GM23338 (cell line): ENCODE data around the gene TSHZ2. TPM values are rescaled to one million over a fixed set of nuclear protein-coding genes. Genes with fewer than 3 reads are reported as not detected.
A peak's percentile ranks its signal among the peaks of the same experiment; 100 is the strongest.

ENCODE experiments used
- ATAC-seq: fragments of 200-7000 bp; cut with Tn5 transposase; 3 replicates; pipeline ENCODE4 v1.9.1; 2020
- DNase-seq: peaks from one replicate; pipeline ENCODE4 v3.0.0-alpha.2; 2015; ENCODE audit warnings: low spot score
- H2AFZ ChIP-seq: fragments of 200-600 bp; sonication (generic); 2 replicates; pipeline ENCODE4 v1.8.0; 2016; ENCODE audit warnings: antibody characterized with exemption, mild to moderate bottlenecking, moderate library complexity
- H3F3A ChIP-seq: fragments of 200-600 bp; sonication (generic); replicated peaks from 2 replicates; pipeline ENCODE4 v1.8.0; 2017; ENCODE audit warnings: antibody characterized with exemption, mixed run types, low read depth
- H3K27ac ChIP-seq: fragments of 200-600 bp; sonication (generic); 2 replicates; pipeline ENCODE4 v1.6.1; 2016; ENCODE audit warnings: low read depth
- H3K27me3 ChIP-seq: fragments of 200-600 bp; sonication (generic); 2 replicates; pipeline ENCODE4 v1.8.0; 2016; ENCODE audit warnings: mild to moderate bottlenecking, mixed run types, moderate library complexity; ENCODE audit not compliant: insufficient read depth
- H3K36me3 ChIP-seq: fragments of 200-600 bp; sonication (generic); 2 replicates; pipeline ENCODE4 v1.8.0; 2016; ENCODE audit warnings: mild to moderate bottlenecking; ENCODE audit not compliant: insufficient read depth
- H3K4me1 ChIP-seq: fragments of 200-600 bp; sonication (generic); 2 replicates; pipeline ENCODE4 v1.8.0; 2016; ENCODE audit warnings: mild to moderate bottlenecking, moderate library complexity; ENCODE audit not compliant: insufficient read depth
- H3K4me2 ChIP-seq: fragments of 200-600 bp; sonication (generic); 2 replicates; pipeline ENCODE4 v1.7.1; 2017; ENCODE audit warnings: mixed run types
- H3K4me3 ChIP-seq: fragments of 200-600 bp; sonication (generic); 2 replicates; pipeline ENCODE4 v1.6.1; 2016; ENCODE audit warnings: mixed run types
- H3K79me2 ChIP-seq: fragments of 200-600 bp; sonication (generic); replicated peaks from 2 replicates; pipeline ENCODE4 v1.8.0; 2017; ENCODE audit warnings: mild to moderate bottlenecking; ENCODE audit not compliant: insufficient read depth
- H3K9me2 ChIP-seq: fragments of 200-600 bp; sonication (generic); 2 replicates; pipeline ENCODE4 v1.8.0; 2017; ENCODE audit not compliant: insufficient read depth
- H4K20me1 ChIP-seq: fragments of 200-600 bp; sonication (generic); replicated peaks from 2 replicates; pipeline ENCODE4 v1.8.0; 2017; ENCODE audit warnings: mild to moderate bottlenecking; ENCODE audit not compliant: insufficient read depth
- H3K27ac Mint-ChIP-seq: 2 replicates; pipeline ENCODE4 v1.8.0; 2020; ENCODE audit warnings: inconsistent platforms, mild to moderate bottlenecking, moderate library complexity, mixed read lengths
- H3K27me3 Mint-ChIP-seq: 3 replicates; pipeline ENCODE4 v1.8.0; 2022; ENCODE audit warnings: low read depth, mild to moderate bottlenecking, moderate library complexity, mixed read lengths, inconsistent platforms; ENCODE audit not compliant: insufficient read depth, poor library complexity
- H3K36me3 Mint-ChIP-seq: 3 replicates; pipeline ENCODE4 v1.8.0; 2021; ENCODE audit warnings: low read depth, mild to moderate bottlenecking, inconsistent platforms, moderate library complexity, mixed read lengths
- H3K4me1 Mint-ChIP-seq: 3 replicates; pipeline ENCODE4 v1.8.0; 2020; ENCODE audit warnings: mild to moderate bottlenecking, inconsistent platforms, mixed read lengths
- H3K4me3 Mint-ChIP-seq: 3 replicates; pipeline ENCODE4 v1.8.0; 2021; ENCODE audit warnings: moderate library complexity, mild to moderate bottlenecking, inconsistent platforms, mixed read lengths
- H3K9me3 Mint-ChIP-seq: 3 replicates; pipeline ENCODE4 v1.8.0; 2020; ENCODE audit warnings: moderate library complexity, mild to moderate bottlenecking, inconsistent platforms, mixed read lengths
- CREB1 ChIP-seq: fragments of 250-450 bp; sonication (Bioruptor Pico); IDR thresholded peaks from 2 replicates; pipeline ENCODE4 v1.5.0; 2020; ENCODE audit warnings: low read depth, mild to moderate bottlenecking, moderate library complexity
- CTCF ChIP-seq, 2 experiments: fragments of 200-600 bp in 1 of 2; sonication (generic) in 1 of 2; conservative IDR thresholded peaks; 2 replicates each; pipeline versions ENCODE4 v1.5.1 to v1.6.1; 2016 to 2017; ENCODE audit warnings: antibody characterized with exemption in 2 of 2, low read depth in 2 of 2, mild to moderate bottlenecking in 2 of 2, moderate library complexity in 1 of 2
- ETS1 ChIP-seq: IDR thresholded peaks from 2 replicates; pipeline ENCODE4 v1.6.1; 2016; ENCODE audit warnings: antibody characterized with exemption
- EZH2 ChIP-seq: fragments of 200-600 bp; sonication (generic); IDR thresholded peaks from one replicate; pipeline ENCODE4 v1.8.0; 2017; ENCODE audit warnings: antibody characterized with exemption, mild to moderate bottlenecking, low read depth; ENCODE audit not compliant: unreplicated experiment
- EZH2phosphoT487 ChIP-seq: fragments of 200-600 bp; sonication (generic); IDR thresholded peaks from one replicate; pipeline ENCODE4 v1.8.1; 2018; ENCODE audit warnings: antibody characterized with exemption; ENCODE audit not compliant: unreplicated experiment
- JUNB ChIP-seq: IDR thresholded peaks from one replicate; pipeline ENCODE4 v1.6.1; 2016; ENCODE audit warnings: antibody characterized with exemption; ENCODE audit not compliant: unreplicated experiment
- NANOG ChIP-seq: IDR thresholded peaks from 2 replicates; pipeline ENCODE4 v1.6.1; 2016; ENCODE audit warnings: antibody characterized with exemption, borderline replicate concordance
- POLR2AphosphoS5 ChIP-seq: IDR thresholded peaks from 2 replicates; pipeline ENCODE4 v1.6.1; 2016; ENCODE audit warnings: antibody characterized with exemption, low read depth
- STAT1 ChIP-seq: IDR thresholded peaks from one replicate; pipeline ENCODE4 v1.6.1; 2016; ENCODE audit warnings: antibody characterized with exemption; ENCODE audit not compliant: unreplicated experiment
- ZNF114 ChIP-seq: fragments of 250-450 bp; sonication (Bioruptor Pico); IDR thresholded peaks from 2 replicates; pipeline ENCODE4 v1.5.0; 2020; ENCODE audit warnings: mild to moderate bottlenecking, moderate library complexity
- ZNF331 ChIP-seq: fragments of 250-450 bp; sonication (Bioruptor Pico); IDR thresholded peaks from 2 replicates; pipeline ENCODE4 v1.5.0; 2020; ENCODE audit warnings: low read depth, mild to moderate bottlenecking, moderate library complexity
- polyA plus RNA-seq: library from polyadenylated mRNA; unstranded; fragments of >200 nt; fragmentation: Nextera tagmentation; extraction: Ambion mirVana; gene quantifications from 2 replicates; pipeline ENCODE4 v1.2.1, GENCODE V29; 2016
- total RNA-seq: library from RNA; depleted of rRNA; stranded (reverse); fragments of >200 nt; shearing (Covaris generic); gene quantifications from 2 replicates; pipeline ENCODE4 v1.2.3, GENCODE V29; 2014
- TF ChIP-seq, protein P1 (sequence below): IDR thresholded peaks from one replicate; pipeline ENCODE4 v1.6.1; 2018; ENCODE audit warnings: antibody characterized with exemption; ENCODE audit not compliant: unreplicated experiment

Gene TSHZ2
- total and polyA plus RNA-seq, 2 experiments from 2014 or later = 0.49 to 1.3 TPM

GRCh38 chr20:53312957-53313356 lies 340.8 kb downstream of the TSHZ2 start (continued):
- TF ChIP-seq, protein P1, sequence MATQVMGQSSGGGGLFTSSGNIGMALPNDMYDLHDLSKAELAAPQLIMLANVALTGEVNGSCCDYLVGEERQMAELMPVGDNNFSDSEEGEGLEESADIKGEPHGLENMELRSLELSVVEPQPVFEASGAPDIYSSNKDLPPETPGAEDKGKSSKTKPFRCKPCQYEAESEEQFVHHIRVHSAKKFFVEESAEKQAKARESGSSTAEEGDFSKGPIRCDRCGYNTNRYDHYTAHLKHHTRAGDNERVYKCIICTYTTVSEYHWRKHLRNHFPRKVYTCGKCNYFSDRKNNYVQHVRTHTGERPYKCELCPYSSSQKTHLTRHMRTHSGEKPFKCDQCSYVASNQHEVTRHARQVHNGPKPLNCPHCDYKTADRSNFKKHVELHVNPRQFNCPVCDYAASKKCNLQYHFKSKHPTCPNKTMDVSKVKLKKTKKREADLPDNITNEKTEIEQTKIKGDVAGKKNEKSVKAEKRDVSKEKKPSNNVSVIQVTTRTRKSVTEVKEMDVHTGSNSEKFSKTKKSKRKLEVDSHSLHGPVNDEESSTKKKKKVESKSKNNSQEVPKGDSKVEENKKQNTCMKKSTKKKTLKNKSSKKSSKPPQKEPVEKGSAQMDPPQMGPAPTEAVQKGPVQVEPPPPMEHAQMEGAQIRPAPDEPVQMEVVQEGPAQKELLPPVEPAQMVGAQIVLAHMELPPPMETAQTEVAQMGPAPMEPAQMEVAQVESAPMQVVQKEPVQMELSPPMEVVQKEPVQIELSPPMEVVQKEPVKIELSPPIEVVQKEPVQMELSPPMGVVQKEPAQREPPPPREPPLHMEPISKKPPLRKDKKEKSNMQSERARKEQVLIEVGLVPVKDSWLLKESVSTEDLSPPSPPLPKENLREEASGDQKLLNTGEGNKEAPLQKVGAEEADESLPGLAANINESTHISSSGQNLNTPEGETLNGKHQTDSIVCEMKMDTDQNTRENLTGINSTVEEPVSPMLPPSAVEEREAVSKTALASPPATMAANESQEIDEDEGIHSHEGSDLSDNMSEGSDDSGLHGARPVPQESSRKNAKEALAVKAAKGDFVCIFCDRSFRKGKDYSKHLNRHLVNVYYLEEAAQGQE = no peak
- TF ChIP-seq JUNB (no peak), CTCF (conservative IDR thresholded peaks at IDR 0.05; ENCODE audit: low read depth in 2 of 2) (no peak), STAT1 (no peak), POLR2AphosphoS5 (no peak)

DNA sequence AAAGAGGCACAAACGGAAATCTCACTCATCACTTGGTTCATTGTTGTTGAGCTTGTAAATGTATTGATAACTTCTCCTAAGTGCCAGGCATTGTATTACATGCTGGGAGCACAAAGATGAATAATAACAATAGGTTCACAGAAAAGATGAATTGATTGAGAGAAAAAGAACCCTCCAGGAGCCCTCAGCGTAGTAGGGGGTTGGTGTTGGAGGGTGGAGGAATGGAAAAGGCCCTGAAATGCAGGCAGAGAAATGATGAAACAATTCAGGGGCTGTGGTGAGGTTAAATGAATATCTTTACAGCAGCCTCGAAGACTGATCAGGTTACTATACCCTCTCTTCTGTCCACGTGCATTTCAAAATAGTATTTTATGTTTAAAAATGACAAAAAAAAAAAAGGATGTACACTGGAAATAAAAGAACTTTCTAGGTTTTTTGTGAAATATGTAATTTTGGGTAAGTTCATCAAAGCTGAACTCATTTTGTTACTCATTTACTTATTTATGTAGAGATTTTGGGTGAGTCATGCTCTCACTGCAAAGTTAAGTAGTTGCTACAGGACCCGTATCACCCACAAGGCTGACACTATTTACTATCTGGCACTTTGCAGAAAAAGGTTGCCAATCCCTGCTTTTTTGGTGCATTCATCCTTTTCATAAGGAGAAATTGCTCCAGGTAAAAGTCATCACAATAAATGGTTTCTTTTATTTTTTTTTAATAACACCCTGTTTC lies 344.2 kb downstream of the TSHZ2 start:
- Histone ChIP-seq H3K4me2 (no peak overlapping the region), H3K79me2 (no peaks in the 10 kb centered on the region), H2AFZ (no peak overlapping the region), H3K27me3 (no peaks in the 10 kb centered on the region), H3K27ac (no peak overlapping the region), H4K20me1 (no peaks in the 10 kb centered on the region), H3K4me3 (no peak overlapping the region), H3K9me2 (no peaks in the 10 kb centered on the region), H3K36me3 (0 out of 2 replicates have a peak, but pooled peaks cover 3% of the 10 kb centered on the region), H3F3A (no peaks in the 10 kb centered on the region), H3K4me1 (peaks cover 10% of the 10 kb centered on the region)
- Mint-ChIP-seq H3K9me3 (no peaks in the 10 kb centered on the region; the same call in 2 of the 3 replicates), H3K4me1 (peaks cover 17% of the 10 kb centered on the region), H3K4me3 (no peak overlapping the region), H3K36me3 (no peaks in the 10 kb centered on the region), H3K27me3 (peaks cover 2% of the 10 kb centered on the region), H3K27ac (0 out of 2 replicates have a peak overlapping the region, but pooled peaks have one; percentile 66)
- ATAC-seq (peak; percentile 68), DNase-seq (peak; percentile 14)
- TF ChIP-seq EZH2 = no peak
- TF ChIP-seq ZNF114 = no peak
- TF ChIP-seq STAT1 = no peak
- TF ChIP-seq CREB1 (CRISPR knock-in tag) = no peak
- no peak for TF ChIP-seq NANOG
- TF ChIP-seq EZH2phosphoT487 = no peak
- TF ChIP-seq POLR2AphosphoS5 = no peak
- TF ChIP-seq ZNF331 (CRISPR knock-in tag) = no peak
- TF ChIP-seq, protein P1 = no peak
- no peak for TF ChIP-seq ETS1
